Epidermal melanocyte (primary cell): ENCODE measurements around the gene GAGE12J.
"Not testable (repeated sequence)": the region's sequence is repeated elsewhere in the genome, so short reads cannot be mapped to it uniquely, and the experiment has no call there.

Source experiments
- DNase-seq: peaks from one replicate; pipeline ENCODE4 v3.0.0; 2011; ENCODE audit warnings: low spot score; ENCODE audit not compliant: insufficient read length

The GAGE12J gene

DNA sequence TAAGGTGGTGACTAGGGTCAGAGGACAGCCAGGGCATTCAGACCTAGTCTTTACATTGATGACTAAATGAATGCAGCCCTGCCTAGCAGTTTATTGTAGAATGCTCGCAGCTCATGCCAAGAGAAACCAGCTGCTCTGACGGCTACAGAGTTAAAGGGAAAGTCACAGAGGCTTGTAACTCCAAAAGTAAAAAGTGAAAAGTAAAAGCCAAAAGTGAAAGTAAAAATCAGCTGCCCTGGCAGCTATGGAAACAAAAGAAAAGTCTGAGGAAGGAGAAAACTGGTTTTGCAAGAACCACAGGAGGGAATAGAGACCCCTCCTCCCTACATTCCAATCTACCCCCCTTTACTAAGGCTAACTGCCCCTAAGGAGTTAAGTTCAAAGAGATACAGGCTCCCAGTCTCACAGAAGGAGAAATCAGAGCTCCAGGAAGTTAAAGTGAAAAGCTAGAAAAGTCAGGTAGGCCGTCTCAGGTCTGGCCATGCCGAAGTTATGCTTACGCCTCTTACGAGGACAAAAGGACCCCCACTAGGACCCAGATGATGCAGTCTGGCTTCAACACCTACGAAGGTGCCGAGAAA, 12.3 kb upstream of the GAGE12J start:
- no peak for DNase-seq

GRCh38 chrX:49310371-49310770, 11.5 kb upstream of the GAGE12J start:
- no peak for DNase-seq

GRCh38 chrX:49312176-49312575, 9.7 kb upstream of the GAGE12J start:
- no peak for DNase-seq

DNA sequence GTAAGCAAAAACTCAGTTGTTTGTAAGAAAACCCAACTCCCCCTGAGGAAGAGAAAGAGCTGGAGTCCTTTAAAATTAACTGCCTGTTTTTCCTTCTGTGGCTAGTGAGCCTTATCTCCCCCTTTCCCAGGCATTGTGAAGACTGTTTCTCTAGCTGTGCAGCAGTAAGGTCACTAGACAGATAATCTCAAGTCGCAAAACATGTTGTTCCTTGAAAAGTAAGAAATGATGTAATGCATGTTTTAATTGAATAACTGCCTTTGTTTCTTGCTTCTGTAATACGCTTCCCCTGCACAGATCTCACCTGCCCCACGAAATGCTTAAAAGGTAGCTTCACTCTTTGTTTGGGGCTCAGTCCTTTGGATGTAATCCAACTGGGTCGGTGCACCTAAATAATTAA, 5.8 kb upstream of the GAGE12J start:
- no peak for DNase-seq

DNA sequence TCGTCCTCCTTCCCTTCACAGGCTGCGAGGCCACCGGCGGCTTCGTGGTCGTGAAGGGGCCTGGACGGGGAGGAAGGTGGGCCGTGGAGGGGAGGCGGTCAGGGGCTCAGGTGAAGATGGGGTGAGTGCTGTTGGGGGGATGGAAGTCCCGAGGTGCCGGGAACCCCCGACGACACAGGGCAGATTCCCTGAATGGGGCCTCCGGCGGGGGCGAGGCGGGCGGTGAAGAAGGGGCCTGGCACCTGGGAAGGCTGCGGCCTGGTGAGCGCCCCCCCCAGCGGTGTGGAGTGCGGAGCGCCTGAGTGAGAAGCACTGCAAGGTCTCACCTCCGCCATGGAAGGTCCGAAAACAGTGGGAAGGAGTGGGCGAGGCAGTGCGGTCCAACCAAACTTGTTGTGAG, 429 bp downstream of the GAGE12J start:
- DNase-seq: not testable (repeated sequence)

- not testable (repeated sequence) for DNase-seq
Measured at GRCh38 chrX:49323735-49324134, 1.9 kb downstream of the GAGE12J start.

- not testable (repeated sequence) for DNase-seq
Measured at GRCh38 chrX:49330421-49330820, 8.6 kb downstream of the GAGE12J start.

DNA sequence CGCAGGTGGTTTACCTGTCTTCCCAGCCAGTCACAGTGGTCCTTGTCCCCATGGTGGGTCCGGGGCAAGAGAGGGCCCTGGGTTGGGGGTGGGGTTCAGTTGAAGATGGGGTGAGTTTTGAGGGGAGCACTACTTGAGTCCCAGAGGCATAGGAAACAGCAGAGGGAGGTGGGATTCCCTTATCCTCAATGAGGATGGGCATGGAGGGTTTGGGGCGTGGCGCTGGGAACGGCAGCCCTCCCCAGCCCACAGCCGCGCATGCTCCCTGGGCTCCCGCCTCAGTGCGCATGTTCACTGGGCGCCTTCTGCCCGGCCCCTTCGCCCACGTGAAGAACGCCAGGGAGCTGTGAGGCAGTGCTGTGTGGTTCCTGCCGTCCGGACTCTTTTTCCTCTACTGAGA, 9.4 kb downstream of the GAGE12J start, which contains the start of gene GAGE13:
Gene GAGE13, plus strand, starts transcription at position 301 of the 400 bp plus-strand sequence. CDS start 1,156 bp downstream, outside the sequence.
- DNase-seq: not testable (repeated sequence)

DNA sequence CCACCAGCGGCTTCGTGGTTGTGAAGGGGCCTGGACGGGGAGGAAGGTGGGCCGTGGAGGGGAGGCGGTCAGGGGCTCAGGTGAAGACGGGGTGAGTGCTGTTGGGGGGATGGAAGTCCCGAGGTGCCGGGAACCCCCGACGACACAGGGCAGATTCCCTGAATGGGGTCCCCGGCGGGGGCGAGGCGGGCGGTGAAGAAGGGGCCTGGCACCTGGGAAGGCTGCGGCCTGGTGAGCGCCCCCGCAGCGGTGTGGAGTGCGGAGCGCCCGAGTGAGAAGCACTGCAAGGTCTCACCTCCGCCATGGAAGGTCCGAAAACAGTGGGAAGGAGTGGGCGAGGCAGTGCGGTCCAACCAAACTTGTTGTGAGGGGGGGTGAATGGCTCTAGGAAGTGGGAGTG, 10.0 kb downstream of the GAGE12J start:
- DNase-seq: not testable (repeated sequence)

GRCh38 chrX:49341449-49341848, 19.6 kb downstream of the GAGE12J start:
- DNase-seq: not testable (repeated sequence)

DNA sequence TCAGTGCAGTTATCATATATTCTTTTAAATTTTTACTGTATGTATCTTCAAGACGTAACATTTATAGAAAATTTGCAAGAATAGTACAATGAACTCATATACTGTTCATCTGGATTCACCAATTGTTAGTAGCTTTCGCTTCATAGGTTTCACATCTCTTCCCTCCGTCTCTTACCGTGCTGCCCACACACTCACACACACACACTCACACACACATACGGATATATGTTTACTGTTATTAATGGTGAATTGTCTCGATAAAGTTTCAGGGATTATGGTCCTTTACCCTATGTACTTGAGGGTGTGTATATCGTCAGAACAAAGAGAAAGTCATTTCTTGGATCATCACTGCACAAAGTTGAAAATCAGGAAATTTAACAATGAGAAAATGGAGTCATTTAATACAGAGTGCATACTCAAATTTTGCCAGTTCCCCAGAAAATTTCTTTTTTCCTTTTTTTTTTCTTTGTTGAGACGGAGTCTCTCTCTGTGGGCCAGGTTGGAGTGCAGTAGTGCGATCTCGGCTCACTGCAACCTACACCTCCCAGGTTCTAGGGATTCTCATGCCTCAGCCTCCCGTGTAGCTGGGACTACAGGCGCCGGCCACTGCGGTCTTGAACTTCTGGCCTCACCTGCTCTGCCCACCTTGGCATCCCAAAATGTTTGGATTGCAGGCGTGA, 22.8 kb downstream of the GAGE12J start:
- not testable (repeated sequence) for DNase-seq

GRCh38 chrX:49345402-49345801, 23.6 kb downstream of the GAGE12J start:
- DNase-seq: not testable (repeated sequence)

DNA sequence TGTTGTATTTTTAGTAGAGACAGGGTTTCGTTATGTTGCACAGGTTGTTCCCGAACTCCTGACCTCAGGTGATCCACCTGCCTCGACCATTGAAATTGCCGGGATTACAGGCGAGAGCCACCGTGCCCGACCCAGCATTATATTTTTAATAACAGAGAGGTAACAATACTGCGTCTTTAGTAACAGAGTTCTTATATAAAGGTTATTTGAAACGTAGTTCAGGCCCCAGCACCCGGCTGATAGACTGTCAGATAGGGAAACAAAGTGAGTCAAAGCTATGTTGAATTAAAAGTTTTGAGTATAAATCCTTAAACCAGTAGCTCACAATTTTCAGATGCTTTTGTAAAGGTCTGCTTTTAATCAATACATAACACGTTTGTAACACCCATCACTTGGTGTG, 24.3 kb downstream of the GAGE12J start:
- not testable (repeated sequence) for DNase-seq
